H54 (cell line): Measurements from ENCODE around the gene PTGDS.

Source experiments
- DNase-seq: peaks from one replicate; pipeline ENCODE4 v3.0.0; 2011; ENCODE audit warnings: low spot score, mixed read lengths; ENCODE audit not compliant: insufficient read length
- FAIRE-seq: peaks from 3 replicates; lab custom pipeline; 2011; peaks lifted over from hg19 to GRCh38; lab: Jason Lieb, UNC
- POLR2A ChIP-seq: IDR thresholded peaks from 2 replicates; pipeline ENCODE4 v1.6.1; 2011; ENCODE audit warnings: low read depth, mild to moderate bottlenecking, low read length

Gene PTGDS

DNA sequence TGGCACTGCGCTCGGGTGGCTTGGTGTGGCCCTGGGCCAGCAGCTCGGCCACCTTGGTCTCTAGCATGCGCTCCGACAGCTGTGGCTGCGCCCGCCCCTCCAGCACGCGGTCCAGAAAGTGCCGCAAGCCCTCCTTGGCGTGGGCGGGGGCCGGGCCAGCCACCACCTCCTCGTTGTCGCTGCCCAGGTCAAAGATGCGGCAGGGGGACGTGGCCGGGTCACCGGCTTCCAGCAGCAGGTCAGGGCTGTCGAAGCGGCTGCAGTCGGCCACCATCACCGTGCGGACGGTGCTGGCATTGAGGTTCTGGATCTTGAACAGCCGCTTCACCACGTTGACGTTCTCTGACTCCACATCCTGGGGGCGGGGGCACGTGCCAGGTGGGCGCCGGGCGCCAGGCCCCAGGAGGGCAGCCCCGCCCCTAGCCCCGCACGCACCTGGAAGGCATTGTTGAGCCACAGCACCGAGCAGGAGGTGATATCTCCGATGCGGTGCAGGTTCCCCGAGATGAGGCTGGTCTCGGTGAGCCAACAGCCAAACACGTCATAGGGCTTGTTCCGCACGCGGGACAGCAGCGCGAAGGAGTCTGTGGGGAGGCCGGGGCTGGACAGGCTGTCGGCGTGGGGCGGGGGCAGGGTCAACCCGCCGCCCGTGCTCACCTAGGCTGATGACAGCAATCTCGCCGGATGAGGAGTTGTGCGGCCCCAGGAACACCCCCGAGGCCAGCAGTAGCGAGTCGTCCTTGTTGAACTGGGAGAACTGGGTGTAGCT lies 35.0 kb upstream of the PTGDS start:
- TF ChIP-seq POLR2A, result no peak
- FAIRE-seq (no peak), DNase-seq (no peak)

DNA sequence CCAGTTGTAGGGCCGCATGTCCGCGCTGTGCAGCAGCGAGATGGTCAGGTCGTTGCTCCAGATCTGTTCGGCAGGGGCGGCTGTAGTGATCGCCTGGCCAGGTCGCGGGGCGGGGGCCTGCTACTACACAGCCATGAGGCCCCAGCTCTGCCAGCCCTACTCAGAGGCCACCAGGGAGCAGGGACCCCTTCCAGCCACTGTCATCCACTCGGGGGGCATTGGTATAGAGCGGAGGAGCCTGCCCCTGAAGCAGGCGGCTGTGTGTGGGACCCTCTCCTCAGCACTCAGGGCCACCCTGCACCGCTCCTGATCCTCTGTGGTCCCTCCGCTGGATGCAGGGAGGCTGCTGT lies 34.4 kb upstream of the PTGDS start:
- FAIRE-seq (no peak), DNase-seq (no peak)
- no peak for TF ChIP-seq POLR2A

DNA sequence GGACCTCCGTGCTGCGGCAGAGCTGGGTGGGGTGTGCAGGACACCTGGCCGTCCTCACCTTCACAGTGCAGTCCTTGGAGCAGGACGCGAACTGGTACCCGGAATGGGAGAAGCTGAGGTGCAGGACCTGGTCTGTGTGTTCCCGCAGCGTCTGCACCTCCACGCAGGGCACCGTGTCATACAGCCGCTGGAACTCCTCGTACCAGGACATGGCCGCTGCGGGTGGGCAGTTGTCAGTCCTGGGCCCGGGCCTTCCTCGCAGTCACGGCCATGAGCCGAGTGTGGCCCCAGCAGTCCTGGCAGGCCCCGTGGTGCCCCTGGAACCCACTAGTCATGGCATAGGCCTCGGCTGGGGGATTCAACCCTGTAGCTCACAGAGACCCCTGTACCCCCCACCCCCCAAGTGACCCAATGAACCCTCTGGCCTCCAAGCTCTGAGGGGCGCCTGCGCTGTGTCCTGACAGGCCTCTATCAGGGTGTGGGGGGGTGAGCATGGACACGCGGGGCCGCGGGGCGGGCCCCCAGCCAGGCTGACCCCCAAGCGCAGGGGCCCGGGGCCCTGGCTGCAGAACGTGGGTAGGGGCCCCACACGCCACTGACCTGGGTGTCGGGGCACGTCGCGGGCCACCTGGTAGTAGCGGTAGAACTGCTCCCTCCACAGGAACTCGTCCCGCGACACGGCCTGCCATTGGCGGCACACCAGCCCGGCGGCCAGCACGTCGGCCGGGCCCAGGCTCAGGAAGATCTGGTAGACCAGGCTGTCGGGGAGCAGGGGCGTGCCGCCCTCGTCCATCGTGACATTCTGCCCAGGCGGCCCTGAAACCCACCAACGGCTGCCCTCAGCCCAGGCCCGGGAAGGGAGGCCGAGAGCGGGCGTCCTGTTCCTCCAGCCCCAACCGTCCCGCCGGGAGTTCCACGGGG lies 33.8 kb upstream of the PTGDS start:
- DNase-seq (peak; percentile 91), FAIRE-seq (no peak)
- TF ChIP-seq POLR2A, result 0 out of 2 replicates have a peak, but pooled peaks have one; percentile 28

DNA sequence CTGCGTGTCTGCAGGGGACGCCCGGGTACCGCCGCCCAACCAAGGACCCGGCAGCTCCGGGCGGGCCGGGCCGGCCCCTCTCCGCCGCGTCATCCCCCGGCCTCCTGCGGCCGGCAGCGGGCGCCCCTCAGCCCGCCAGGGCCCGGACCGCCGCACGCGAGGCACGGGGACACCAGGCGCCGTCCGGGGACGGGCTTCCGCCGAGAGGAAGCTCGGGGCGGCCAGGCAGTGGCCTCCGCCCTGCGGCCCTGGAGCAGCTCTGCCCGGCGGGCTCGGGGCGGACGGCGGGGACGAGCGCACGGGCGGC lies 33.1 kb upstream of the PTGDS start:
- DNase-seq, result peak; percentile 91

DNA sequence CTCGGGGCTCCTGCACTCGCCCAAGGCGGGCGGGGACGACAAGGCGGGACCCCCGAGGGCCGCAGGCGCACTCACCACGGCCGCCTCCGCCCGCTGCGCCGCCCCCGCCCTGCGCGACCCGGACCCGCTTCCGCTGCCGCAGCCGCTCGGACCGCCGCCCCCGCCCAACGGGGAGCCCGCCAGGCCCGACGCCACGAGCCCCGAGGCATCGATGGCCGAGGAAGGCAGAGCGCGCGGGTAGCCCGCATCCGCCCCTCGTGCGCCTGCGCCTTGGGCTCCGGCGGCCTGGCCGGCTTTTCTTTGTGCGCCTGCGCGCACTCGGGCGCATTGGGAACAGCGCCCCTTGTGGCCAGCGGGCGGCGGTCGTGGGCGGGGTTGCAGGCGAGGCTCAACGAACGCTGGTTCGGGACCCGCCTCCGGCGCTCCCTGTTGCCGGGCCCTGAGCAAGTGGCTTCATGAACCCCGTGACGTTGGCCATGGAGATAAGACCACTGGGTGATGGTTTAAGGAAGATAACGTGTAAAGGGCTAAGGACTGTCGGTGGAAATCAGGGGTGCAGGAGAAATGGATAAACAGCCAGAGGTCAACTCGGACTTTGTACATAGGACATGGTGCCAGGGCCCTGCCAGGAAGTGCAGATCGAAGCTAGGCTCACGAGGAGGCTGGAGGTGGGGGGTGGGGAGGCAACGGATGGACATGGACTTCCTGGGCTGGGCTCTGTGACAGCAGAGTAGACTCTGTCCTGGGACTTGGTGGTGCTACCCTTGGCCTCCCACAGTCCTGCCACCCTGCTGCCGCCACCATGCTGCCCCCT lies 32.6 kb upstream of the PTGDS start, which contains the start of the genes C8G and FBXW5:
Gene C8G, plus strand, starts transcription at position 725 of the 814 bp plus-strand sequence. Its CDS starts 78 bp downstream, at position 803.
Gene FBXW5, minus strand, starts transcription at position 220 of the 814 bp plus-strand sequence. CDS start 655 bp downstream, outside the sequence.
- FAIRE-seq, result no peak
- peak; percentile 79 for TF ChIP-seq POLR2A
- DNase-seq, result peak; percentile 100

More for the DNA sequence above, 33.1 kb upstream of the PTGDS start:
- no peak for FAIRE-seq
- no peak for TF ChIP-seq POLR2A

DNA sequence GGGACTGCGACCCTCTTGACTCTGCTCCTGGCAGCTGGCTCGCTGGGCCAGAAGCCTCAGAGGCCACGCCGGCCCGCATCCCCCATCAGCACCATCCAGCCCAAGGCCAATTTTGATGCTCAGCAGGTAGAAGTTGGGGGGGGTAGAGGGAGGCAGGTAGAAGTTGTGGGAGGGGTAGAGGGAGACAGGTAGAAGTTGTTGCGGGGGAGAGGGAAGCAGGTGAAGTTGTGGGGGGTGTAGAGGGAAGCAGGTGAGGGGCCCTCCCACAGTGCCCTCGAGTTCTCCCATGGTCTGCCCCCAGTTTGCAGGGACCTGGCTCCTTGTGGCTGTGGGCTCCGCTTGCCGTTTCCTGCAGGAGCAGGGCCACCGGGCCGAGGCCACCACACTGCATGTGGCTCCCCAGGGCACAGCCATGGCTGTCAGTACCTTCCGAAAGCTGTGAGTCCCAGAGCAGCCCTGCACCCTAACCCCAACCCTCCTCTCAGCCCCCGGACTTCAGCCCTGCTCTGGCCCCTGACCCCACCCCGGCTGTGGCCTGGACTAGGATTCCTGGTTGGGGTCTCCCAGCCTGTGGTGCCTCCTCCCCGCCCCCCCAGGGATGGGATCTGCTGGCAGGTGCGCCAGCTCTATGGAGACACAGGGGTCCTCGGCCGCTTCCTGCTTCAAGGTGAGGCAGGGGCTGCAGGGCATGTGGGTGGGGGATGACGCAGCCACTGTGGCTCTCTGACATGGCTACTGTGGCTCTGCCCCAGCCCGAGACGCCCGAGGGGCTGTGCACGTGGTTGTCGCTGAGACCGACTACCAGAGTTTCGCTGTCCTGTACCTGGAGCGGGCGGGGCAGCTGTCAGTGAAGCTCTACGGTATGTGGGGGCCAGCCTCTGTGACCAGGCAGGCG lies 31.7 kb upstream of the PTGDS start:
- FAIRE-seq (no peak), DNase-seq (no peak)
- TF ChIP-seq POLR2A, result no peak

DNA sequence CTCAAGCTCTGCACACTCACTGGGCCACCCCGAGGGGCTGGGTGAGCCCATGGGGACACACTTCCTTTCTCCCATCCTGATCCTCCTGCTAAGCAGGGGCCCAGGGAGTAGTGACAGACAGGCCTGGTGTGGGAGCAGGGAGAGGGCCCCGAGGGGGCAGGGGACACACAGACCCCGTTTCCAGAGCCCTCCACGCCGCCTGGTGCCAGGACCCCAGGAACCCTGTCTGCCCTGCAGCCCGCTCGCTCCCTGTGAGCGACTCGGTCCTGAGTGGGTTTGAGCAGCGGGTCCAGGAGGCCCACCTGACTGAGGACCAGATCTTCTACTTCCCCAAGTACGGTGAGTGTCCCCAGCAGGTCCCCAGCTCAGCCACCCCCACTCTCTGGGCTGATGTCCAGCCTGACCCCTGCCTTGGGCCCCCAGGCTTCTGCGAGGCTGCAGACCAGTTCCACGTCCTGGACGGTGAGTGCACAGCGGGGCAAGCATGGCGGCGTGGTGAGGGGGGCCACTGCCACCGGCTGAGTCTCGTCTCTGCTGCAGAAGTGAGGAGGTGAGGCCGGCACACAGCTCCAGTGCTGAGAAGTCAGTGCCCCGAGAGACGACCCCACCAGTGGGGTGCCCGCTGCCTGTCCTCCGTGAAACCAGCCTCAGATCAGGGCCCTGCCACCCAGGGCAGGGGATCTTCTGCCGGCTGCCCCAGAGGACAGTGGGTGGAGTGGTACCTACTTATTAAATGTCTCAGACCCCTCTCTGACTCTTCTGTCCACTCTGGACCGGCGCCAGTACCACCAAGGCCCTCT lies 30.9 kb upstream of the PTGDS start:
- TF ChIP-seq POLR2A, result no peak
- FAIRE-seq, result no peak
- DNase-seq, result no peak

DNA sequence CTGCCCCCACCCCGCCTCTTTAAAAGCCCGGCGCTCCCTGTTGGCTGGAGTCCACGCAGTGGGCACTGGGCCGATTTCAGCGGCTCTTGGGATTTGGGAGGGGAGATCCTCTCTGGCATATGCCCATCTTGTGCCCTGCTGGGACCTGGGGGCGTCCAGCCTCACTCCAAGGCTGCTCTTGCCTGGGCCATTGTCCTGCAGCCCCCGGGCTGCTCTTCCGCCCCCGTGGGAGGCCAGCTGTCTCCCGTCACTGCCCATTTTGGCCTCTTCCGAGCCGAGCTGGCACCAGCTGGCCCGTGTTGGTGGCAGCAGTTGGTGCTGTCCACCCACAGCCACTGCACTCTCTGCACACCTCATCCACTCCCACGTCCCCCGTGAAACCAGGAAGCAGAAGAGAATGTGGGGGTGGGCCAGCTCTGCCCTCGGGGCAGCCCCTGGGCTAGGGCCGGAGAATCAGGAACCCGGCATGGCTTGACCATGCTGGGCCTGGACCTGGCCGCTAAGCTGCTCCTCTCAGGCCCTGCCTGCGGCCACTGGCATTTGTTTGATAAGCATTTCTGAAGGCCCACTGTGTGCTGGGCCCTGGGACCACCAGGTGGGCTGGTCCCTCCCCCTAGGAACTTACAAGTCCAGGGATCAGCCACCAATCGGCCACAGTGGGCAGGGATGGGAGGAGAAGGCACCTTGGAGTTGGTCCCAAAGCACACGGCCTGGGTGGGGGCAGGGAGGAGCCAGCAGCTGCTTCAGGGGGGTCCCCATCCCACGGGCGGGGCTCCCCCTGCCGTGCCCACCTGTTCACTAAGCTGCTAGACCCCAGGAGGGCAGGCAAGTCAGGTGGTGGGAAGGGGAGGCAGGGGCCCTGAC lies 30.0 kb upstream of the PTGDS start:
- no peak for FAIRE-seq

DNA sequence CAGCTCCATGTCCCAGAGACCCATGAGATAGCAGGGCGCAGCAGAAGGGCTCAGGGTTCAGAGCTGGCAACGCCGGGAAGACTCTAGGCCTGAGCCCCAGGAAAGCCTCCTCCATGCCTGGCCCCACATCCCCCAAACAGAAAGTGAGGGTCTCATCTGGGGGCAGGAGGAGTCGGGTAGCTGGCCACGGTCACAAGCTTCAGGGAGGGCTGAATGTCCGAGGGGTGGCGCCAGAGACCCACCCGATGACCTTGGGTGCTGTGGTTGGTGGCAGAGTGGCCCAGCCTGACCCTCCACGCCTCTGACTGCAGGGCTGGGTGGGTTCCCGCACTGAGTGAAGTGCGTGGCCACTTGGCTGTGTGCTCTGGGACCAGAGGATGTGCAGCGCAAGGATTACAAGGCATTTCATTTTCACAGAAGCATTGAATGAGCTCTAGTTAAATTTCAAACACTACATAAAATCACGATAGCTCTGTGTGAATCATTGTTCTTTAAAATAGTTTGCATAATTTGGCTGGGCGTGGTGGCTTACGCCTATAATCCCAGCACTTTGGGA lies 29.3 kb upstream of the PTGDS start:
- DNase-seq, result no peak
- FAIRE-seq, result no peak
- TF ChIP-seq POLR2A, result no peak

More for the DNA sequence above, 30.0 kb upstream of the PTGDS start:
- DNase-seq, result no peak
- TF ChIP-seq POLR2A, result no peak

DNA sequence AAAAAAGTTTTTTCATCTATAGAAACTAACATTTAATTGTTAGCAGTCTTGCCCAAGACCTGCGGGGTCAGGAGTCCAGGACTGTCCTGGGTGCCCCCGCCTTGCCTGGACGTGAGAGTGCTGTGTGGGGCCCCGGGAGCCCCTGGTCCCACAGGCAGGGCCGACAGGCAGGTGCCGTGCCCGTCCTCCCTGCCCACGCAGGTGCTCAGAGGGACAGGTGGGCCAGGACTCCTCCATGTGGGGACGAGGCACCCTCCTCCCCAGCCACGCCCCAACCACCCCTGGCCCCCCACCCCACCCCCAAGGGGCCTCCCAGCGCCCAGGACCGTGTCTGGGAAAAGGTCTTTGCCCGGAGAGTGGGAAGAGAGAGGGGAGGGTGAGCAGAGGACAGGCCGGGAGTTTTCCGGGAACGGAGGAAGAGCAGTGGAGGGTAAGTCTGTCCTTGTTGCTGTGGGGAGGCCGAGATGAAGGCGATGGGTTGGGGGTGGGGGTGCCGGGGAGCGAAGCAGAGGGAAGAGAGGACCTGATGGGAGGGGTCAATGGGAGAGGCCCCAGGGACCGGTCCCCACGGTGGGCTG lies 28.0 kb upstream of the PTGDS start:
- DNase-seq, result no peak
- no peak for FAIRE-seq
- TF ChIP-seq POLR2A, result no peak
